AML-193 (cell line): ENCODE measurements around the gene CARS2.
"Not testable (repeated sequence)": the region's sequence is repeated elsewhere in the genome, so short reads cannot be mapped to it uniquely, and the experiment has no call there.

Source experiments
- DNase-seq, 2 experiments: peaks; one replicate each; lab custom pipeline; 2025; lab: John Stamatoyannopoulos, UW

Gene CARS2

GRCh38 chr13:110706570-110707372, 855 bp upstream of the CARS2 start:
- DNase-seq: no peak

DNA sequence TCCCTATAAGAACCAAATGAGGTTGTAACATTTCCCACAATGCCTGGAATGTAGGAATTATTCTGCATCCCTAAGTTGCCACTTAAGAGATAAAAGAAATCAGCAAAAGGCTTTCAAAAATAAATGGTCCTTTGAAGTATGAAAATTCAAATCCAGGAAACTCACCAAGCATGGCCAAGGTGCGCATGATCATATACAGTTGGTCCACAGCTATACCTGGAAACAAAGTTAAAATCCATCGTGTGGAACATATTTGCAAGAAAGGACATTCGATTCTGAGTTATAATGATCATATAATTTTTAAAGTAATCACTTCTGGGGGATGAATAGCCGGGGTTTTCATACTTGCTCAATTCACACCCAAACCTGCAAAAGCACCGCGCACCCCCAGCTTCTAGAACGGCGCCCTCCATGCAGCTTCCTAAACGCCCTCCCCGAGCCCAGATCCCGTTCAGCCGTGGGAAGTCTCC, 525 bp downstream of the CARS2 start:
- DNase-seq: peak in 1 of 2 experiments; percentile 5

- peak; percentile 44 to 64 for DNase-seq
Observed at GRCh38 chr13:110702591-110703526, 3.1 kb downstream of the CARS2 start.

GRCh38 chr13:110702089-110702488, 3.8 kb downstream of the CARS2 start:
- DNase-seq: no peak

GRCh38 chr13:110701061-110701460, 4.9 kb downstream of the CARS2 start:
- DNase-seq: not testable (repeated sequence)

- no peak for DNase-seq
Observed at GRCh38 chr13:110700641-110701040, 5.3 kb downstream of the CARS2 start.

GRCh38 chr13:110700186-110700585, 5.7 kb downstream of the CARS2 start:
- DNase-seq: no peak

- no peak for DNase-seq
Observed at GRCh38 chr13:110699148-110700145, 6.5 kb downstream of the CARS2 start.

DNA sequence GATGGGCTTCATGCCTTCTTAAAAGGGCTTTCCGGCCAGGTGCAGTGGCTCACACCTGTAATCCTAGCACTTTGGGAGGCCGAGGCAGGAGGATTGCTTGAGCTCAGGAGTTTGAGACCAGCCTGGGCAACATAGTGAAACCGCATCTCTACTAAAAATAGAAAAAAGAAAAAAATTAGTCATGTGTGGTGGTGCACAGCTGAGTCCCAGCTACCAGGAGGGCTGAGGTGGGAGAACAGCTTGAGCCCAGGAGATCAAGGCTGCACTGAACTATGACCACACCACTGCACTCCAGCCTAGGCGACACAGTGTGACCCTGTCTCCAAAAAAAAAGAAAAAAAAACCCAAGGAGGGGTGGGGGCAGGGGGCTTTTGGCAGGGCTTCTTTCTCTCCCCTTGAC, 7.2 kb downstream of the CARS2 start:
- DNase-seq: no peak

DNA sequence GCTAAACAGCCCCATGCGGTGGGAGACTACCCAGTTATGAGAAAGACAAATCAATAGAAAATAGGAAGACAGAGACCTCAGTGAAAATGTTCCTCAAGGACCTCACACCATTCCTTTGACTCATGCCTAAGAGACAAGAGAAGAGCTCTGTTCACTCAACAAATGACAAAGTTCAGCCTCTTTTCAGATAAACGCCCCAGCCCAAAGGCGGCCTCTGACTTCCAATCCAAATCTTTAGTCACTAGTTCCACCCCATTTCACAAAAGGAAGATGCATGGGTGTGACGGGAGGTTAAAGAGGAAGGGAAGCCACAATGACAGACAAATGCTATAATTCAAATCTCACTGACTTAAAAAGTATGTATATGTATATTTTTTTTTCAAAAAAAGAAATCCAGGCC, 8.1 kb downstream of the CARS2 start:
- DNase-seq: no peak

GRCh38 chr13:110696776-110697175, 9.1 kb downstream of the CARS2 start:
- DNase-seq: no peak

DNA sequence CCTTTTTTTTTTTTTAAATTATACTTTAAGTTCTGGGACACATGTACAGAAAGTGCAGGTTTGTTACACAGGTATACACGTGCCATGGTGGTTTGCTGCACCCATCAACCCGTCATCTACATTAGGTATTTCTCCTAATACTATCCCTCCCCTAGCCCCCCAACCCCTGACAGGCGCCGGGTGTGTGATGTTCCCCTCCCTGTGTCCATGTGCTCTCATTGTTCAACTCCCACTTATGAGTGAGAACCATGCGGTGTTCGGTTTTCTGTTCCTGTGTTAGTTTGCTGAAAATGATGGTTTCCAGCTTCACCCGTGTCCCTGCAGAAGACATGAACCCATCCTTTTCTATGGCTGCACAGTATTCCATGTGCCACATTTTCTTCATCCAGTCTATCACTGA, 10.1 kb downstream of the CARS2 start:
- not testable (repeated sequence) for DNase-seq

DNA sequence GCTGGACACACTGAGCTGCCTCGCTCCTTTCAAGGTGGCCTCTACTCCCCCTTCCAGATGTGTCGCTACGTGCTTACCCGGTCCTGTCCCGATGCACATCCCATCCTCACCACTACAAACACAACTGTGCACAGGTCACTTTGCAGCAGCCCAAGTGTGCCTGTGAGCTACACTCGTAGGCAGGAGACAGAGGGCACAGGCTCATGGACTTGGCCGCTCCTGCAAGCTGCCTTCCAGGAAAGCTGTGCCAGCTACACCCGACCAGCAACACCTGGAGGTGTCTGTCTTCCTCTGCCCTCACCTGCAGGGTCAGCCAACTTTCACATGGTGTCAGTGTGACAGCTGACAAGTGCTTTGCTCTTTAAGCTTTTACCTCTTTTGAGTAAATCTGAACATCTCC, 15.4 kb downstream of the CARS2 start:
- DNase-seq: no peak

- no peak for DNase-seq
Observed at GRCh38 chr13:110689711-110690110, 16.2 kb downstream of the CARS2 start.

- no peak for DNase-seq
Observed at GRCh38 chr13:110689041-110689440, 16.9 kb downstream of the CARS2 start.

- DNase-seq: no peak
Observed at GRCh38 chr13:110687736-110688135, 18.2 kb downstream of the CARS2 start.

DNA sequence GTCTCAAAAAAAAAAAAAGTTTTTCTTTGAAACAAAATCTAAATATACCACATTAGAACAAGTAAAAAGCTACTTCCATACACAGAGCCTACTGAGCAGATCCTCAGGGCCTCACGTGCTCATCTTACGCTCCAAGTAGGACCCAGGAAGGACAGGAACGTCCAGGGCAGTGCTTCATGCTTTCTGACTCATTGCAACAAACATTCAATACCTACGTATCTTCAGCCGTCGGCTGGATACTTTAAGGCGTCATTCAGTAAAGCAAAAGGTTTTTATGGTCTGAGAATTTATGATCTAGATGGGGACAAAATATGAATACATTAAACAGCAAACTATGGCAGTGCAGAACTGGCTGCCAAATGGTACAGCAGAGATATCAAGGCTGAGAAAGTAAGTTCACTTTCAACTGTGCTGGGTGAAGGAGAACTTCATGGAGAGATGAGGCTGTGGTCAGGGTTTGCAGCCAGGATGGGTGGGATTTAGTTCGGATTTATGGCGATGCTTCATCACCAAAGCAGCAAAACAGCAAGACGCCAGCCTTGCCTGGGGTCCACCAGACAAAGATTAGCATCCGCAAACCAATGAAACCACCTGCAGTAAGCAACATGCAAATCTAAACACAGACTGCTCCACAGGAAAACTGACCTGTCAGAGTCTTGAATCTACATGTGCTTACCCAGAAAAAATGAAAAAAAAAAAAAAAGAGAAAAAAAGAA, 20.5 kb downstream of the CARS2 start:
- DNase-seq: no peak

DNA sequence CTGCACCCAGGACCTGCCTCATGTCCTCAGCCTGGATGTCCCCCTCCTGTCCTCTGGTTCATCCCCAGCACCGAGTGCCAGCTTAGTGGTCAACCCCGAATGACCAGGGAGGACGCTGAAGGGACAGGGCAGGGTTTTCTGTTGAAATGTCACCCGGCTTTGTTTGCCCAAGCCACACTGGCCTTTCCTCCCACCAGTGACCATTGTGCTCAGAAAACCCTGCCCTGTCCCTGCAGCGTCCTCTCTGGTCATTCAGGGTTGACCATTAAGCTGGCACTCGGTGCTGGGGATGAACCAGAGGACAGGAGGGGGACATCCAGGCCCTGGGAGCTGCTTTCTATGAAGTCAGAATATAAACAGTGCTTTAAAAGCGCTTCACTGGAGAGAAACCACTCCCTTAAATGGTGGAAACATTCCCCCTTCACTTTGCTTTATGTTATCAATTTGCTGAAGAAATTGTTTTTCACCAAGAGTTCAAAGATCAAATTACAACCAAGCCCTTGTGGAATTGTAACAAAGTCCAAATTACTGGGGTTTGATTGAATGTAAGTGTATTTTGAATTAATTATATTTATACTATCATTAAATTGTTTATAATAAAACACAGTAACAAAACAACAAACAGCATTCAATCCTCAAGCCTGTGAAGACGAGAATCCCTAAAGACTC, 21.4 kb downstream of the CARS2 start:
- no peak for DNase-seq

DNA sequence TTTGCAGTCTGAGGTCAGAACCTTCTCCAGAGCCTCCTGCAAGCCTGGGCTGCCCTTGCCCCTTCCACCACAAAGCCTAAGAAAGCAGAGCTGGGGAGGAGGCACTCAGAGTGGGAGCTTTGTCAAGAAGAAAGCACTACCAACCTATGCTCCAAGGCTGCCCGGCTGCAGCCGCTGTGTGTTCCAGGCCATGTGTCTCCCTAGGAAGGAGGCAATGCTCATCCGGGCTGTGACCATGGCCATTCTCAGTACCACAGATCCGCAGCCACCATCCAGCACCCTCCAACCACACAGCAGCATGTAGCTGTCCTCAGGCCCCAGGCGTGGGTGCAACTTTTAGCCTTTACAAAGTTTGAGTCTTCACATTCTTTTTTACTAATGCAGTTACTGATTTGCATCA, 22.0 kb downstream of the CARS2 start:
- DNase-seq: no peak

DNA sequence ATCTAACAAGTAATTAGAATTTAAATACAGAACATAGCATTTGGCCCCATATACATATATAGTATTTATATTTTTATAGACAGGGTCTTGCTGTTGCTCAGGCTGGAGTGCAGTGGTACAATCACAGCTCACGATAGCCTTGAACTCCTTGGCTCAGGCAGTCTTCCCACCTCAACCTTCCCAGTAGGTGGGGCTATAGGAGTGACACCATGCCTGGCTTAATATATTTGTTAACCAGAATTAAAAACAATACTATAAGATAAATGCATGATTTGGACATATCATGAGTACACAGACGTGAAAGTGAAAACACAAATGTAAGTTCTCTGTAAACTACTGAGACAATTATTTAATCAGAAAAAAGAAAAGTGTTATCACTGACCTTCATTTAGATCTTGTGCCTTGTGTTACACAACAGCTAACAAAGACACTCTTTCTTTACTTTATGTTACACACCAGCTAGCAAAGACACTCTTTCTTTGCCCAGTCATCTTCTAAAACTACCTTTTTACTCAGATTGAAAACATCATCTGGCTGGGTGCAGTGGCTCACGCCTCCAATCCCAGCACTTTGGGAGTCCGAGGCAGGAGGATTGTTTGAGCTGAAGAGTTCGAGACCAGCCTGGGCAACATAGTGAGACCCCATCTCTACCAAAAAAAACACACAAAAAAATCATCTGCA, 22.6 kb downstream of the CARS2 start:
- peak in 1 of 2 experiments; percentile 6 for DNase-seq
